ENCODE data around the gene MLLT10. TPM values are rescaled to one million over a fixed set of nuclear protein-coding genes. Genes with fewer than 3 reads are reported as not detected.

The MLLT10 gene
- total RNA-seq, 4 donors from 2014 or later: 46.3 to 109 (median 57.7) TPM

- Histone ChIP-seq H3K4me1 (no peaks in the 10 kb centered on the region), H3K27ac (no peak overlapping the region), H3K9me3 (no peaks in the 10 kb centered on the region), H3K36me3 (no peaks in the 10 kb centered on the region), H3K4me3 (replicated peaks in 1 of 3) (no peak overlapping the region), H3K27me3 (no peaks in the 10 kb centered on the region)
- intact Hi-C loops (cut with DNase I): no loop called here
- DNase-seq: no peak
- 96 to 98% methylated on average over 3 of the region's 3 CpGs for WGBS, 2 donors
- TF ChIP-seq POLR2A (IDR thresholded peaks at IDR 0.05) (no peak), CTCF (IDR thresholded peaks at IDR 0.05) (no peak)
These were observed 165.5 kb downstream of the MLLT10 start for GRCh38 chr10:21699575-21699974.

- 97 to 100% methylated on average over 2 of the region's 2 CpGs for WGBS, 2 donors
- no peaks in the 10 kb centered on the region for H3K36me3 ChIP-seq
- TF ChIP-seq POLR2A (IDR thresholded peaks at IDR 0.05): no peak
- no peak for TF ChIP-seq CTCF (IDR thresholded peaks at IDR 0.05)
- intact Hi-C loops (cut with DNase I): no loop called here
- H3K27me3 ChIP-seq: no peaks in the 10 kb centered on the region
- no peak overlapping the region for H3K27ac ChIP-seq
- DNase-seq: no peak
- no peaks in the 10 kb centered on the region for H3K4me1 ChIP-seq
- no peak overlapping the region for H3K4me3 ChIP-seq (replicated peaks in 1 of 3)
- H3K9me3 ChIP-seq: no peaks in the 10 kb centered on the region
These were observed 166.4 kb downstream of the MLLT10 start for GRCh38 chr10:21700474-21700873.

GRCh38 chr10:21702633-21703111, 168.6 kb downstream of the MLLT10 start:
- Histone ChIP-seq H3K36me3 (no peaks in the 10 kb centered on the region), H3K9me3 (no peaks in the 10 kb centered on the region), H3K27me3 (no peaks in the 10 kb centered on the region), H3K4me3 (replicated peaks in 1 of 3) (no peak overlapping the region), H3K4me1 (no peaks in the 10 kb centered on the region), H3K27ac (no peak overlapping the region)
- no peak for DNase-seq
- intact Hi-C loops (cut with DNase I): no loop called here
- no peak for TF ChIP-seq CTCF (IDR thresholded peaks at IDR 0.05)
- no peak for TF ChIP-seq POLR2A (IDR thresholded peaks at IDR 0.05)
- 70 to 81% methylated on average over 2 of the region's 2 CpGs for WGBS, 2 donors

GRCh38 chr10:21705142-21705827, 171.3 kb downstream of the MLLT10 start:
- no peak for TF ChIP-seq CTCF (IDR thresholded peaks at IDR 0.05)
- no peak for TF ChIP-seq POLR2A (IDR thresholded peaks at IDR 0.05)
- 93 to 100% methylated on average over 2 to 5 of the region's 5 CpGs for WGBS, 2 donors
- no peak for DNase-seq
- Histone ChIP-seq H3K4me1 (no peaks in the 10 kb centered on the region), H3K27ac (no peak overlapping the region), H3K4me3 (replicated peaks in 1 of 3) (no peak overlapping the region), H3K36me3 (no peaks in the 10 kb centered on the region), H3K27me3 (no peaks in the 10 kb centered on the region), H3K9me3 (no peaks in the 10 kb centered on the region)
- intact Hi-C loops (cut with DNase I): no loop called here

GRCh38 chr10:21705828-21706176, 171.8 kb downstream of the MLLT10 start:
- no peaks in the 10 kb centered on the region for H3K36me3 ChIP-seq
- 91 to 92% methylated on average over 2 of the region's 2 CpGs for WGBS, 2 donors
- intact Hi-C loops (cut with DNase I): no loop called here
- H3K27ac ChIP-seq: no peak overlapping the region
- H3K4me1 ChIP-seq: no peaks in the 10 kb centered on the region
- H3K4me3 ChIP-seq (replicated peaks in 1 of 3): no peak overlapping the region
- DNase-seq: no peak
- H3K27me3 ChIP-seq: no peaks in the 10 kb centered on the region
- no peaks in the 10 kb centered on the region for H3K9me3 ChIP-seq
- no peak for TF ChIP-seq POLR2A (IDR thresholded peaks at IDR 0.05)
- no peak for TF ChIP-seq CTCF (IDR thresholded peaks at IDR 0.05)

Measured in thyroid gland (tissue), 4 donors.